GM12892 (cell line): ENCODE measurements around the gene KATNIP.

Experiments used
- POLR2A ChIP-seq: IDR thresholded peaks from 2 replicates; pipeline ENCODE4 v1.6.1; 2011; ENCODE audit warnings: low read depth, low read length, control low read depth
- POLR2AphosphoS5 ChIP-seq: IDR thresholded peaks from 2 replicates; pipeline ENCODE4 v1.6.1; 2011; ENCODE audit warnings: low read depth, low read length, control low read depth
- TAF1 ChIP-seq: IDR thresholded peaks from 2 replicates; pipeline ENCODE4 v1.6.1; 2011; ENCODE audit warnings: low read depth, mild to moderate bottlenecking, control low read depth, low read length, borderline replicate concordance

GRCh38 chr16:27531826-27532800 lies 17.8 kb upstream of the KATNIP start:
- no peak for TF ChIP-seq TAF1
- no peak for TF ChIP-seq POLR2A
- TF ChIP-seq POLR2AphosphoS5, result no peak
